HG03457 (cell line): ENCODE results near the gene TBX3.

Experiments used
- ATAC-seq: cut with Tn5 transposase; IDR thresholded peaks from one replicate; pipeline ENCODE4 v1.9.1; 2021; ENCODE audit warnings: moderate number of reproducible peaks; ENCODE audit not compliant: unreplicated experiment

The TBX3 gene

GRCh38 chr12:114682785-114683708, 928 bp downstream of the TBX3 start:
- ATAC-seq: no peak

- ATAC-seq: no peak
Observed at GRCh38 chr12:114682106-114682784, 1.7 kb downstream of the TBX3 start.

- no peak for ATAC-seq
Observed at GRCh38 chr12:114681116-114681871, 2.7 kb downstream of the TBX3 start.

- no peak for ATAC-seq
Observed at GRCh38 chr12:114680604-114681069, 3.3 kb downstream of the TBX3 start.

- ATAC-seq: no peak
Observed at GRCh38 chr12:114679942-114680341, 4.0 kb downstream of the TBX3 start.

GRCh38 chr12:114679452-114679875, 4.5 kb downstream of the TBX3 start:
- ATAC-seq: no peak

GRCh38 chr12:114678718-114679117, 5.3 kb downstream of the TBX3 start:
- no peak for ATAC-seq

GRCh38 chr12:114678028-114678427, 5.9 kb downstream of the TBX3 start:
- no peak for ATAC-seq

GRCh38 chr12:114676142-114676741, 7.7 kb downstream of the TBX3 start:
- ATAC-seq: no peak

- no peak for ATAC-seq
Observed at GRCh38 chr12:114674251-114675047, 9.5 kb downstream of the TBX3 start.

GRCh38 chr12:114673901-114674250, 10.1 kb downstream of the TBX3 start:
- ATAC-seq: no peak

- no peak for ATAC-seq
Observed at GRCh38 chr12:114673169-114673833, 10.7 kb downstream of the TBX3 start.

- no peak for ATAC-seq
Observed at GRCh38 chr12:114672817-114673168, 11.2 kb downstream of the TBX3 start.

GRCh38 chr12:114671443-114672411, 12.2 kb downstream of the TBX3 start:
- ATAC-seq: no peak

GRCh38 chr12:114671066-114671442, 12.9 kb downstream of the TBX3 start:
- no peak for ATAC-seq

GRCh38 chr12:114670291-114670980, 13.5 kb downstream of the TBX3 start:
- no peak for ATAC-seq

GRCh38 chr12:114669401-114670290, 14.3 kb downstream of the TBX3 start:
- ATAC-seq: no peak
